Endothelial cell of umbilical vein (primary cell): Measurements from ENCODE around the gene KCNH2. TPM values are rescaled to one million over a fixed set of nuclear protein-coding genes. Genes with fewer than 3 reads are reported as not detected.

ENCODE experiments used
- BruUV-seq: library from RNA; stranded (reverse); fragments of 400-500 nt; replicated peaks from 2 replicates; lab custom pipeline; 2021; lab: Mats Ljungman, UMichigan
- CTCF ChIA-PET: fragments of 300-600, 350-600 bp; sonication (Branson Sonifier 250); formaldehyde crosslinking; loops from one replicate; lab custom pipeline; 2021; ENCODE audit warnings: antibody characterized with exemption, inconsistent platforms; lab: Charles Lee
- POLR2A ChIA-PET: fragments of 300-600, 350-600 bp; sonication (Branson Sonifier 250); formaldehyde crosslinking; loops from one replicate; lab custom pipeline; 2021; ENCODE audit warnings: antibody characterized with exemption, inconsistent platforms; lab: Charles Lee
- DNase-seq: peaks from one replicate; pipeline ENCODE4 v3.0.0-alpha.2; 2011; ENCODE audit warnings: low read depth, low spot score
- FAIRE-seq: peaks from 2 replicates; lab custom pipeline; 2011; peaks lifted over from hg19 to GRCh38; lab: Jason Lieb, UNC
- H2AFZ ChIP-seq: 2 replicates; pipeline ENCODE4 v1.6.0; 2012; ENCODE audit warnings: low read depth, low read length, control low read depth, inconsistent platforms
- H3K27ac ChIP-seq: 2 replicates; pipeline ENCODE4 v1.5.1; 2011; ENCODE audit warnings: low read depth, mild to moderate bottlenecking, control low read depth, low read length, moderate library complexity; ENCODE audit not compliant: insufficient read depth
- H3K27me3 ChIP-seq, 2 experiments: 2 replicates each; pipeline versions ENCODE4 v1.6.0 to v1.6.1; 2011; ENCODE audit warnings: low read length in 2 of 2, mixed read lengths in 1 of 2; ENCODE audit not compliant: control insufficient read depth in 2 of 2, insufficient read depth in 2 of 2
- H3K36me3 ChIP-seq, 2 experiments: 2 replicates in 1 of 2; 3 replicates in 1 of 2; pipeline ENCODE4 v1.5.1; 2011; ENCODE audit warnings: low read length in 2 of 2, mild to moderate bottlenecking in 1 of 2, moderate library complexity in 1 of 2; ENCODE audit not compliant: control insufficient read depth in 2 of 2, insufficient read depth in 2 of 2; ENCODE audit errors: extremely low read depth in 1 of 2
- H3K4me1 ChIP-seq: 3 replicates; pipeline ENCODE4 v1.5.1; 2011; ENCODE audit warnings: mild to moderate bottlenecking, low read length; ENCODE audit not compliant: control insufficient read depth, insufficient read depth; ENCODE audit errors: extremely low read depth
- H3K4me2 ChIP-seq: 2 replicates; pipeline ENCODE4 v1.6.1; 2011; ENCODE audit warnings: low read length, control low read depth, mixed read lengths; ENCODE audit not compliant: insufficient read depth
- H3K4me3 ChIP-seq, 3 experiments: fragments of 200-600 bp in 1 of 3; sonication (generic), shearing (Covaris generic) in 1 of 3; replicated peaks in 1 of 3; 2 replicates each; pipeline ENCODE4 v1.5.1; 2011 to 2016; ENCODE audit warnings: control low read depth in 3 of 3, low read length in 3 of 3, mild to moderate bottlenecking in 2 of 3, inconsistent platforms in 1 of 3, low read depth in 1 of 3, moderate library complexity in 1 of 3; ENCODE audit not compliant: insufficient read depth in 1 of 3
- H3K79me2 ChIP-seq: 2 replicates; pipeline ENCODE4 v1.6.0; 2012; ENCODE audit warnings: low read length, inconsistent platforms; ENCODE audit not compliant: control insufficient read depth, insufficient read depth
- H3K9ac ChIP-seq: replicated peaks from 2 replicates; pipeline ENCODE3; 2011; ENCODE audit warnings: low read length, control low read depth; ENCODE audit not compliant: insufficient read depth; ENCODE audit errors: extremely low read depth
- H3K9me1 ChIP-seq: replicated peaks from 3 replicates; pipeline ENCODE4 v1.6.0; 2011; ENCODE audit warnings: mild to moderate bottlenecking, low read length; ENCODE audit not compliant: control insufficient read depth, insufficient read depth; ENCODE audit errors: extremely low read depth
- H3K9me3 ChIP-seq: replicated peaks from 2 replicates; pipeline ENCODE4 v1.5.1; 2012; ENCODE audit warnings: low read length, inconsistent platforms; ENCODE audit not compliant: control insufficient read depth, insufficient read depth
- H4K20me1 ChIP-seq: replicated peaks from 2 replicates; pipeline ENCODE3; 2011; ENCODE audit warnings: mild to moderate bottlenecking, low read length; ENCODE audit not compliant: control insufficient read depth, insufficient read depth; ENCODE audit errors: extremely low read depth
- EZH2 ChIP-seq: IDR thresholded peaks from 2 replicates; pipeline ENCODE4 v1.6.1; 2012; ENCODE audit warnings: borderline replicate concordance, low read depth, mild to moderate bottlenecking, moderate library complexity, low read length, inconsistent platforms; ENCODE audit not compliant: severe bottlenecking
- FOS ChIP-seq: IDR thresholded peaks from 2 replicates; pipeline ENCODE4 v1.6.1; 2011; ENCODE audit warnings: mild to moderate bottlenecking, low read length, moderate library complexity, borderline replicate concordance; ENCODE audit not compliant: insufficient read depth
- GATA2 ChIP-seq: IDR thresholded peaks from 2 replicates; pipeline ENCODE4 v1.7.0; 2011; ENCODE audit warnings: low read depth, mild to moderate bottlenecking, moderate library complexity, mixed read lengths, low read length; ENCODE audit not compliant: insufficient read length, insufficient read depth
- JUN ChIP-seq: IDR thresholded peaks from 2 replicates; pipeline ENCODE4 v1.6.1; 2011; ENCODE audit warnings: borderline replicate concordance, low read depth; ENCODE audit not compliant: insufficient read length, insufficient read depth
- MYC ChIP-seq: IDR thresholded peaks from one replicate; pipeline ENCODE4 v1.6.1; 2011; ENCODE audit warnings: mild to moderate bottlenecking, low read depth, low read length
- POLR2A ChIP-seq: IDR thresholded peaks from 2 replicates; pipeline ENCODE4 v1.6.1; 2012; ENCODE audit warnings: low read depth, mild to moderate bottlenecking, control low read depth, low read length
- POLR2AphosphoS5 ChIP-seq: IDR thresholded peaks from 2 replicates; pipeline ENCODE4 v1.6.1; 2012; ENCODE audit warnings: low read depth, mild to moderate bottlenecking, control low read depth, low read length, moderate library complexity; ENCODE audit not compliant: insufficient read depth
- dilution Hi-C: fragments of 300-500 bp; cut with MboI; formaldehyde crosslinking; loops from one replicate; pipeline ENCODE4 v1.15.0; 2019; ENCODE audit warnings: low sequenced_read_pairs; ENCODE audit not compliant: extremely low pct_ligation_motif_present
- intact Hi-C: fragments of 100-400 bp; cut with micrococcal nuclease; formaldehyde crosslinking; loops from one replicate; pipeline ENCODE4 v1.10.0; 2022
- polyA plus RNA-seq, 4 experiments: library from polyadenylated mRNA; depleted of rRNA in 3 of 4; stranded (reverse) in 3 of 4; unstranded in 1 of 4; fragments of >200 nt; gene quantifications; 2 replicates each; pipeline versions ENCODE4 v1.2.1 to v1.2.3, GENCODE V29; 2011 to 2012; ENCODE audit warnings: missing spikeins in 1 of 4
- total RNA-seq: library from RNA; stranded (reverse); gene quantifications from 2 replicates; pipeline ENCODE4 v1.2.3, GENCODE V29; 2021
- TF ChIP-seq, protein P1 (sequence below), 2 donors: IDR thresholded peaks; 1 replicate in 1 of 2; 2 replicates in 1 of 2; pipeline ENCODE4 v1.5.1; 2011; ENCODE audit warnings: low read length in 2 of 2, mild to moderate bottlenecking in 2 of 2, moderate library complexity in 2 of 2, control low read depth in 1 of 2, inconsistent platforms in 1 of 2, low read depth in 1 of 2; ENCODE audit not compliant: insufficient read depth in 1 of 2; ENCODE audit errors: extremely low read depth in 1 of 2
- TF ChIP-seq, protein P2 (sequence below): IDR thresholded peaks from 2 replicates; pipeline ENCODE4 v1.6.1; 2011; ENCODE audit not compliant: insufficient read depth, insufficient read length

Gene KCNH2
- total and polyA plus RNA-seq, 2 donors (not counting 3 experiments of a cell fraction or from before 2014, with no cell fraction given): 0.03 to 0.09 TPM

DNA sequence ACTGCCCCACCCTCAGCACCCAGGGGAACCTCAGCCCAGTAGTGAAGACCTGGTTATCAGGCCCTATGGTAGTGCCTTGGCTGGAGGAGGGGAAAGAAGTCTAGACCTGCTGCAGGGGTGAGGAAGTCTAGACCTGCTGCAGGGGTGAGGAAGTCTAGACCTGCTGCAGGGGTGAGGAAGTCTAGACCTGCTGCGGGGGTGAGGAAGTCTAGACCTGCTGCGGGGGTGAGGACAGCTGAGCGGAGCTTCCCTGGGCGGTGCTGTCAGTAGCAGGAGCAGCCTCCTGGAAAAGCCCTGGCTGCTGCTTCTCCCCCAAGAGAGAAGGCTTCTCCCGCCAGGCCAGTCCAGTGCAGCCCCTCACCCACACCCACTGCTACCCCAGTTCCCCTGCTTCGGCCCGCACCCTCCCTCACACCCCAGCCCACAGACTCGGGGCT, 19.0 kb upstream of the KCNH2 start:
- no peaks in the 10 kb centered on the region for H3K9me1 ChIP-seq
- peaks cover 0 to 34% of the 10 kb centered on the region in 2 experiments for H3K36me3 ChIP-seq
- peaks cover 7% of the 10 kb centered on the region for H3K79me2 ChIP-seq
- H3K9ac ChIP-seq: no peak overlapping the region
- no peaks in the 10 kb centered on the region for H3K27me3 ChIP-seq
- no TSS peak for BruUV-seq
- TF ChIP-seq POLR2AphosphoS5: no peak
- TF ChIP-seq MYC: no peak
- TF ChIP-seq, protein P1, sequence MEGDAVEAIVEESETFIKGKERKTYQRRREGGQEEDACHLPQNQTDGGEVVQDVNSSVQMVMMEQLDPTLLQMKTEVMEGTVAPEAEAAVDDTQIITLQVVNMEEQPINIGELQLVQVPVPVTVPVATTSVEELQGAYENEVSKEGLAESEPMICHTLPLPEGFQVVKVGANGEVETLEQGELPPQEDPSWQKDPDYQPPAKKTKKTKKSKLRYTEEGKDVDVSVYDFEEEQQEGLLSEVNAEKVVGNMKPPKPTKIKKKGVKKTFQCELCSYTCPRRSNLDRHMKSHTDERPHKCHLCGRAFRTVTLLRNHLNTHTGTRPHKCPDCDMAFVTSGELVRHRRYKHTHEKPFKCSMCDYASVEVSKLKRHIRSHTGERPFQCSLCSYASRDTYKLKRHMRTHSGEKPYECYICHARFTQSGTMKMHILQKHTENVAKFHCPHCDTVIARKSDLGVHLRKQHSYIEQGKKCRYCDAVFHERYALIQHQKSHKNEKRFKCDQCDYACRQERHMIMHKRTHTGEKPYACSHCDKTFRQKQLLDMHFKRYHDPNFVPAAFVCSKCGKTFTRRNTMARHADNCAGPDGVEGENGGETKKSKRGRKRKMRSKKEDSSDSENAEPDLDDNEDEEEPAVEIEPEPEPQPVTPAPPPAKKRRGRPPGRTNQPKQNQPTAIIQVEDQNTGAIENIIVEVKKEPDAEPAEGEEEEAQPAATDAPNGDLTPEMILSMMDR (IDR thresholded peaks at IDR 0.05; ENCODE audit: extremely low read depth in 1 of 2, insufficient read depth in 1 of 2, low read depth in 1 of 2, low read length in 2 of 2): no peak
- no peak for TF ChIP-seq JUN
- TF ChIP-seq POLR2A: no peak
- no peak for TF ChIP-seq FOS
- no peak for TF ChIP-seq EZH2
- no peak for TF ChIP-seq GATA2
- TF ChIP-seq, protein P2, sequence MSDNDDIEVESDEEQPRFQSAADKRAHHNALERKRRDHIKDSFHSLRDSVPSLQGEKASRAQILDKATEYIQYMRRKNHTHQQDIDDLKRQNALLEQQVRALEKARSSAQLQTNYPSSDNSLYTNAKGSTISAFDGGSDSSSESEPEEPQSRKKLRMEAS: no peak
- H3K9me3 ChIP-seq: no peaks in the 10 kb centered on the region
- intact Hi-C loops: no loop called here
- no peak overlapping the region for H2AFZ ChIP-seq
- DNase-seq (no peak), FAIRE-seq (no peak)
- ChIA-PET POLR2A (no interaction called here), CTCF (interaction anchor here (1.0 to 2.3 kb wide), 3 partner anchors 8 to 11 kb away, joined by 3 to 10 read pairs (median 5); no protein-coding TSS in a partner anchor)
- no peak overlapping the region for H3K4me2 ChIP-seq
- no peak overlapping the region for H3K4me3 ChIP-seq
- H3K4me1 ChIP-seq: peaks cover 27% of the 10 kb centered on the region
- H3K27ac ChIP-seq: no peak overlapping the region
- dilution Hi-C loops: no loop called here
- H4K20me1 ChIP-seq: no peaks in the 10 kb centered on the region
